ENCODE data around the gene RSPH6A.

The RSPH6A gene

GRCh38 chr19:45766869-45767346 lies 48.2 kb downstream of the RSPH6A start:
- TF ChIP-seq ZFX (IDR thresholded peaks at IDR 0.05; ENCODE audit: borderline replicate concordance) (no peak), CTCF (IDR thresholded peaks at IDR 0.05) (no peak)
- peak overlapping the region; percentile 96 for H3K27ac ChIP-seq

GRCh38 chr19:45766296-45766868 lies 48.7 kb downstream of the RSPH6A start:
- no peak for TF ChIP-seq ZFX (IDR thresholded peaks at IDR 0.05; ENCODE audit: borderline replicate concordance)
- no peak for TF ChIP-seq CTCF (IDR thresholded peaks at IDR 0.05)
- H3K27ac ChIP-seq, result peak overlapping the region; percentile 96; the same call in 1 of the 2 replicates

- H3K27ac ChIP-seq, result no peak overlapping the region
- TF ChIP-seq ZFX (IDR thresholded peaks at IDR 0.05; ENCODE audit: borderline replicate concordance) (no peak), CTCF (IDR thresholded peaks at IDR 0.05) (no peak)
Observed at GRCh38 chr19:45765702-45766295, 49.3 kb downstream of the RSPH6A start.

GRCh38 chr19:45764945-45765701 lies 50.0 kb downstream of the RSPH6A start:
- TF ChIP-seq ZFX (IDR thresholded peaks at IDR 0.05; ENCODE audit: borderline replicate concordance), result no peak
- peak overlapping the region; percentile 33; the same call in 1 of the 2 replicates for H3K27ac ChIP-seq

- H3K27ac ChIP-seq, result peak overlapping the region; percentile 33; the same call in 1 of the 2 replicates
- TF ChIP-seq CTCF (IDR thresholded peaks at IDR 0.05) (no peak), ZFX (IDR thresholded peaks at IDR 0.05; ENCODE audit: borderline replicate concordance) (no peak)
Observed at GRCh38 chr19:45764475-45764874, 50.6 kb downstream of the RSPH6A start.

- TF ChIP-seq ZFX (IDR thresholded peaks at IDR 0.05; ENCODE audit: borderline replicate concordance), result no peak
- TF ChIP-seq CTCF (IDR thresholded peaks at IDR 0.05), result no peak
- no peak overlapping the region for H3K27ac ChIP-seq
Observed at GRCh38 chr19:45763691-45764294, 51.3 kb downstream of the RSPH6A start.

GRCh38 chr19:45762870-45763631 lies 52.1 kb downstream of the RSPH6A start:
- TF ChIP-seq CTCF (IDR thresholded peaks at IDR 0.05), result no peak
- TF ChIP-seq ZFX (IDR thresholded peaks at IDR 0.05; ENCODE audit: borderline replicate concordance), result no peak
- H3K27ac ChIP-seq, result no peak overlapping the region
